RWPE2 (cell line): ENCODE measurements around the gene HDAC4.

Source experiments
- ATAC-seq: fragments of 200-7000 bp; cut with Tn5 transposase; 3 replicates; pipeline ENCODE4 v1.9.1; 2021; ENCODE audit warnings: low read depth
- DNase-seq: peaks from one replicate; pipeline ENCODE4 v3.0.0-alpha.2; 2020; ENCODE audit warnings: low spot score
- H3K27ac ChIP-seq: fragments of 450-650 bp; 2 replicates; pipeline ENCODE4 v1.5.1; 2017; ENCODE audit warnings: mild to moderate bottlenecking; ENCODE audit not compliant: poor library complexity, severe bottlenecking
- H3K27me3 ChIP-seq: fragments of 250-450 bp; sonication (Bioruptor Pico); 2 replicates; pipeline ENCODE4 v1.5.1; 2021; ENCODE audit warnings: mild to moderate bottlenecking, moderate library complexity; ENCODE audit not compliant: insufficient read depth, poor library complexity, severe bottlenecking
- H3K36me3 ChIP-seq: fragments of 250-450 bp; sonication (Bioruptor Pico); 2 replicates; pipeline ENCODE4 v1.5.1; 2020; ENCODE audit warnings: low read depth, mild to moderate bottlenecking, moderate library complexity
- H3K4me1 ChIP-seq: fragments of 250-450 bp; sonication (Bioruptor Pico); 2 replicates; pipeline ENCODE4 v1.5.1; 2021; ENCODE audit warnings: mild to moderate bottlenecking, moderate library complexity; ENCODE audit not compliant: insufficient read depth, poor library complexity, severe bottlenecking
- H3K4me3 ChIP-seq: fragments of 250-450 bp; sonication (Bioruptor Pico); 2 replicates; pipeline ENCODE4 v1.5.1; 2021; ENCODE audit warnings: mild to moderate bottlenecking, moderate library complexity; ENCODE audit not compliant: severe bottlenecking
- H3K9me3 ChIP-seq: fragments of 250-450 bp; sonication (Bioruptor Pico); 2 replicates; pipeline ENCODE4 v1.5.1; 2021; ENCODE audit warnings: mild to moderate bottlenecking, moderate library complexity; ENCODE audit not compliant: severe bottlenecking
- CTCF ChIP-seq: fragments of 450-650 bp; IDR thresholded peaks from one replicate; pipeline ENCODE4 v1.5.1; 2017; ENCODE audit warnings: mild to moderate bottlenecking, moderate library complexity; ENCODE audit not compliant: poor library complexity, severe bottlenecking

Gene HDAC4

DNA sequence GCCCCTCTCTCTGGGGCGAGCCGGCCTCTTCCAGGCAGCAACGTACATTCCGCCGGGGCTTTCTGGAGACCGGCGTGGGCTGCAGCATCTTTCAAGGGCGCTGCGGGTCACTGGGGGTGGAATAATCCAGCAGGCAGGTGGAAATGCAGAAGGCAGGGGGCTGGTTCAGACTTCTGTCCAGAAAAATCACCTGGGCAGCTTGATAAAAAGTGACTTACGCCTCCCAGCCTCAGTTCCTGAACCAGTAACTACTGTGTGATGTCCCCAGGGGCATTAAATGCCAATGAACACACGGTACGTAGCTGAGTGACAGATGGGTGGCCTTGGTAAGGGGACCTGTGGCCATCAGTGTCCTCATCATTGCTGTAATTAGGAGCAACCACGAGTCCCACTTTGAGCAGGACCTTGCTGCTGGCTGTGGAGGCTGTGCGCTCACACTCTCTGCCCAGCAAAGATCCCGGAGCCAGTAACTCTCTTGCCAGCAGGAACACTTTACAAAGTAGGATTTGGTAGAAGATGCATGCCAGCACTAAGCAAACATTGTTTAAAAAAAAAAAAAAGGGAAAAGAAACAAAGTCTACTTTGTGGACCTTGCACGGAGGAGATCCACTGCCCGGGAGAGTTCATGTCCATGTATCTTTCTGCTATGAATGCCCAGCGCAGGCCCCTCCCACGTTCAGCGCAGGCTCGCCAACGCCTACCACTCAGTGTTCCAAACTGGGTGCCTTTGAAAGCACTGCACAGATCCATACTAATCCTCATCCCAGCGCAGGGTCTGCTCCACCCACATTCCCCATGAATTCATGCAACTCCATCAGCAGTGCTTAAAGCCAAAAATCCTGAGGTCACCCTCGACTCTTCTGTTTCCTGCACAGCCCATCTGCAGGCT lies 177.3 kb downstream of the HDAC4 start:
- no peak for DNase-seq
- TF ChIP-seq CTCF, result no peak
- H3K4me3 ChIP-seq, result no peak overlapping the region
- no peaks in the 10 kb centered on the region for H3K27me3 ChIP-seq
- H3K27ac ChIP-seq, result no peak overlapping the region
- no peak for ATAC-seq
- no peaks in the 10 kb centered on the region for H3K9me3 ChIP-seq
- H3K4me1 ChIP-seq, result no peaks in the 10 kb centered on the region
- H3K36me3 ChIP-seq, result no peaks in the 10 kb centered on the region

GRCh38 chr2:239222706-239223309 lies 178.0 kb downstream of the HDAC4 start:
- H3K4me1 ChIP-seq, result no peaks in the 10 kb centered on the region
- no peaks in the 10 kb centered on the region for H3K27me3 ChIP-seq
- no peak overlapping the region for H3K4me3 ChIP-seq
- ATAC-seq (no peak), DNase-seq (no peak)
- H3K9me3 ChIP-seq, result no peaks in the 10 kb centered on the region
- no peak overlapping the region for H3K27ac ChIP-seq
- no peak for TF ChIP-seq CTCF
- H3K36me3 ChIP-seq, result no peaks in the 10 kb centered on the region

- no peaks in the 10 kb centered on the region for H3K36me3 ChIP-seq
- no peak overlapping the region for H3K4me3 ChIP-seq
- TF ChIP-seq CTCF, result no peak
- H3K27me3 ChIP-seq, result no peaks in the 10 kb centered on the region
- H3K9me3 ChIP-seq, result no peaks in the 10 kb centered on the region
- DNase-seq (no peak), ATAC-seq (no peak)
- H3K27ac ChIP-seq, result no peak overlapping the region
- H3K4me1 ChIP-seq, result no peaks in the 10 kb centered on the region
Measured at GRCh38 chr2:239222312-239222660, 178.5 kb downstream of the HDAC4 start.

DNA sequence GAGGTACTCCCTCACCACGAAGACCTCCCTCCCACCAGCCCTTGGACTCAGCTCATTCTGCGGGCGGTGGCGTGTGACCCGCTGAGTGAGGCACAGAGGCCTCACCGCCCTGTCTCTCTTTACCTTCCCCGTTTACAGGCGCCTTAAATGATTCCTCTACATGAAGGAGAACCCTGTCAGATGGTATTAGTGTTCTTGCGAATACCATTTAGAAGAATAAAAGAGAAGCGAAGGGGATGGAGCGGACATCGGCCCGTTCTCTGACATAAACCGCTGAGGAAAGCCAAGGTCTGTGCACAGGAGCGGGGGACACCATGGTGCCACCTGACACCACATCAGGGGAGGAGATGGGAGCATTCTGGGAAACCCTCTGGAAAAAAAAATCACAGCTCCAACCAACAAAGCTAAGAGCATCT lies 179.8 kb downstream of the HDAC4 start:
- no peak overlapping the region for H3K4me3 ChIP-seq
- H3K4me1 ChIP-seq, result no peaks in the 10 kb centered on the region
- DNase-seq, result no peak
- ATAC-seq, result no peak
- no peak overlapping the region for H3K27ac ChIP-seq
- no peaks in the 10 kb centered on the region for H3K27me3 ChIP-seq
- H3K36me3 ChIP-seq, result no peaks in the 10 kb centered on the region
- no peak for TF ChIP-seq CTCF
- H3K9me3 ChIP-seq, result no peaks in the 10 kb centered on the region

- TF ChIP-seq CTCF, result no peak
- no peak overlapping the region for H3K27ac ChIP-seq
- no peak for ATAC-seq
Measured at GRCh38 chr2:239220341-239220740, 180.5 kb downstream of the HDAC4 start.

More at GRCh38 chr2:239220341-239220740, 180.5 kb downstream of the HDAC4 start:
- H3K9me3 ChIP-seq, result no peaks in the 10 kb centered on the region
- H3K36me3 ChIP-seq, result no peaks in the 10 kb centered on the region
- H3K4me1 ChIP-seq, result no peaks in the 10 kb centered on the region
- DNase-seq, result no peak
- H3K27me3 ChIP-seq, result no peaks in the 10 kb centered on the region
- H3K4me3 ChIP-seq, result no peak overlapping the region
